GM18861 (cell line): ENCODE data around the gene PSAP.
"Not testable (repeated sequence)": the region's sequence is repeated elsewhere in the genome, so short reads cannot be mapped to it uniquely, and the experiment has no call there.

Source experiments
- ATAC-seq: cut with Tn5 transposase; IDR thresholded peaks from one replicate; pipeline ENCODE4 v1.9.1; 2021; ENCODE audit not compliant: unreplicated experiment

The PSAP gene

GRCh38 chr10:71850743-71851464 lies at the start of gene PSAP:
TSS of gene PSAP (minus strand) at chr10:71851251. CDS start at chr10:71851221, 30 bp downstream.
- ATAC-seq, result peak; percentile 91

DNA sequence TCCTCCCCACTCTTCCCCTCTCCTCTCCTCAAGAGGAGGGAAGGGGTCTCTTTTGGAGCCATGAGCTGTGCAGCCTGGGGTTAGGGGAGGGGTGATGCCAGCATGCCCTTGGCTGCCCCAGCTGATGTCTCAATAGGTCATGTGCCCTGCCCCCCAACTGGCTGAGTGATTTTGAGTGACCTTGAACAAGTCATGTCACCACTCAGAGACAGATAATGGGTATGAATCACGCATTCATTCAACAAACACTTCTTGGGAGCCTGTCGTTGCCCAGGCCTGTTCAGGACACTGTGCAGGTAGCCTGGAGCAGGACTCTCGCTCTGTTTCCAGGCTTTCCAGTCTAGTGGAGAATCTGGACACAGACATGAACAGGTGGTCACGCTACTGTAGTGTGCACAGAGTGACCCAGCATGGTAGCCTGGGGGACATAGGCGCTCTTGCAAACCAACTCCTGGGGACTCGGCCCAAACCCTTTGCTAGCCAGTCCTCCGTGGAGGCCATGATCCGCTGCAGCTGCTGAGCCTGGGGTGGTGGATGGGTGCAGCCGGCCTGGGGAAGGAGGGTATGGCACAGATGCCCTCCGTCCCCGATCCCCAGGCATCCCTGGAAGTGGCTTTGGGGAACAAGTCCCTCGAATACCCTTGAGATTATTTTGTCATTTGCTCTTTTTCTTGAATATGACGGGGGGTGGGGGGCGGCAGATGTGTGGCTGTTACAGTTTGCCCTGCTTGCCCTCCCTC lies 49.6 kb upstream of the PSAP start:
- ATAC-seq, result no peak

DNA sequence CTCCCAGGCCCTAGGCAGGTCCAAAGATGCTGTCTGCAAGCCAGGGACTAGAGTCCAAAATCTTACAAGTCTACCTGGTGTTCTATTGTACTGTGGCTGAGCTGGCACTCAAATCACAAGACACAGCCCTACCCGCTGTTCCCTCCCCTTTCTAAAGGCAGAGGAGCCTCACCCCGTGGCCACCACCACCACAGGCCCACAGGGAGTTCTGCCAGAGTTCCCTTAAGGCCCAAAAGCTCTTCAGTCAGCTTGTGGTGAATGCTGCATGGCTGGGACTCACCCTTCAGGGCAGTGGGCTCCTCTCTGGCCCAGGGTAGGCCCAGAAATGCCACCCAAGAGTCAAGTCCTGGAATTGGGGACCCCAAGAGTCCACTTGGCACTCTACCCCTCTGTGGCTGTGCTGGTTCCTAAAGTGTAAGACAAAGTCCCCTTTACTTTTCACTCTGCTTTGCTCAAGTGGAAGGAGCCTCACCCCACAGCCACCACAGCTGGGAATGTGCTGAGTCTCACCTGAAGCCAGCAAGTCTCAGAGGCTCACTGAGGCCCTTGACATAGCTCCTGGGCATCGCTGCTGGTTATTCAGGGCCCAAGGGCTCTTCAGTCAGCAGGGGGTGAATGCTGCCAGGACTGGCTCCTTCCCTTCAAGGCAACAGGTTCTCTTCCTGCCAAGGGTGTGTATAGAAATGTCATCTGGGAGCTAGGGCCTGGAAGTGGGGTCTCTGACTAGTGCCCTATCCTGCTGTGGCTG lies 48.8 kb upstream of the PSAP start:
- ATAC-seq, result no peak

GRCh38 chr10:71898346-71898745 lies 47.3 kb upstream of the PSAP start:
- not testable (repeated sequence) for ATAC-seq

DNA sequence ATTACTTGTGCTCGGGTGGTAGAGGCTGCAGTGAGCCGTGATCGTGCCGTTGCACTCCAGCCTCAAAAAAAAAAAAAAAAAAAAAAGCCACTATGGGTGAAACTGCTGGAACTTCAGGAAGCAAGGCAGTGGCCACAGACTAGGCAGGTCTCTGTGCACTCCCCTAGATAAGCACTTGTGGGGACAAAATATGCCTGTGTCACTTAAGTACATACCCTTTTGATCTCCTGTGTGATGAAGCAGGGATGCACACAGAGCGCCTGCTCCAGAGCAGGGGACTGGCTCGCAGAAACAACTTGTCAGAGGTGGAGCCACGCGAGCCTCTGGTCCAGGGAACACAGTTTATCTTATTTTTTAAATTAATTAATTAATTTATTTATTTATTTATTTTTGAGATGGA lies 42.9 kb upstream of the PSAP start:
- no peak for ATAC-seq

GRCh38 chr10:71893258-71893815 lies 42.3 kb upstream of the PSAP start:
- no peak for ATAC-seq

- ATAC-seq, result no peak
Observed at GRCh38 chr10:71891437-71891836, 40.4 kb upstream of the PSAP start.

GRCh38 chr10:71889388-71889987 lies 38.4 kb upstream of the PSAP start:
- no peak for ATAC-seq

- peak; percentile 87 for ATAC-seq
Observed at GRCh38 chr10:71888623-71889387, 37.8 kb upstream of the PSAP start.

- ATAC-seq, result no peak
Observed at GRCh38 chr10:71888248-71888622, 37.2 kb upstream of the PSAP start.

DNA sequence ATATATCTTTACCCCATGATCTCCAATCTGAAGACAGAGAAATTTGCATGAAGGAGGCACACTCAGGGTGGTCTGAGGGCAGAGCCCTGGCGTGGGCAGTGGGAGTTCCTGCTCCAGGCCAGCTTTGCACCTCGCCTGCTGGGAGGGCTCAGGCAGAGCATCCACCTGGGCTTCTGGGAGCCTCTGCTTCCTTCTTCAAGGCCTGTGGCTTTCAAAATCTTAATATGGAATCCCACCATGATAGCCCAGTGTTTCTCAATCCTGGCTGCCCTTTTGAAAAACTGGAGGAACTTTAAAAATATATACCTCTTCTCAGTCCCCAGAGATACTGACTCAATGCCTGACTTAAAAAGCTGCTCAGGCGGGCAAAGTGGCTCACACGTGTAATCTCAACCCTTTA lies 36.7 kb upstream of the PSAP start:
- no peak for ATAC-seq

GRCh38 chr10:71882813-71883659 lies 32.0 kb upstream of the PSAP start:
- ATAC-seq, result no peak

DNA sequence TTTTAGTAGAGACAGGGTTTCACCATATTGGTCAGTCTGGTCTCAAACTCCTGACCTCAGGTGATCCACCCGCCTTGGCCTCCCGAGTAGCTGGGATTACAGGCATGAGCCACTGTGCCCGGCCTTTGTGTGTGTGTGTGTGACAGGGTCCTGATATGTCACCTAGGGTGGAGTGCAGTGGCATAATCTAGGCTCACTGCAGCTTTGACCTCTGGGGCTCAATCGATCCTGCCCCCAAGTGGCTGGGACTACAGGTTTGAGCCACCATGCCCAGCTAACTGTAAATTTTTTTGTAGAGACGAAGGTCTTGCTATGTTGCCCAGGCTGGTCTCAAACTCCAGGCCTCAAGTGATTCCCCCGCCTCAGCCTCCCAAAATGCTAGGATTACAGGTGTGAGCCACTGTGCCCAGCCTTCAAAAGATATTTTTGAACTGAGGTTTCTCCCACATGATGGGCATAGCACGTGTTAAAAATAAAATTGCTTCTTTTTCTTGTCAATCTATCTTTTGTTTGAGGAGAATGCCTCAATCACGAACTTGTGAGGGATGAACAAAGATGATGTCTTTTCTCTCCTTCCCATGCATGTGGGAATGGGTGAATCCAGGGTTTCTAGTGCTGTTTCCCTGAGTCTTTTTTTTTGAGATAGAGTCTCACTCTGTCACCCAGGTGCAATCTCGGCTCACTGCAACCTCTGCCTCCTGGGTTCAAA lies 30.8 kb upstream of the PSAP start:
- ATAC-seq, result no peak

- not testable (repeated sequence) for ATAC-seq
Observed at GRCh38 chr10:71881307-71881624, 30.2 kb upstream of the PSAP start.

DNA sequence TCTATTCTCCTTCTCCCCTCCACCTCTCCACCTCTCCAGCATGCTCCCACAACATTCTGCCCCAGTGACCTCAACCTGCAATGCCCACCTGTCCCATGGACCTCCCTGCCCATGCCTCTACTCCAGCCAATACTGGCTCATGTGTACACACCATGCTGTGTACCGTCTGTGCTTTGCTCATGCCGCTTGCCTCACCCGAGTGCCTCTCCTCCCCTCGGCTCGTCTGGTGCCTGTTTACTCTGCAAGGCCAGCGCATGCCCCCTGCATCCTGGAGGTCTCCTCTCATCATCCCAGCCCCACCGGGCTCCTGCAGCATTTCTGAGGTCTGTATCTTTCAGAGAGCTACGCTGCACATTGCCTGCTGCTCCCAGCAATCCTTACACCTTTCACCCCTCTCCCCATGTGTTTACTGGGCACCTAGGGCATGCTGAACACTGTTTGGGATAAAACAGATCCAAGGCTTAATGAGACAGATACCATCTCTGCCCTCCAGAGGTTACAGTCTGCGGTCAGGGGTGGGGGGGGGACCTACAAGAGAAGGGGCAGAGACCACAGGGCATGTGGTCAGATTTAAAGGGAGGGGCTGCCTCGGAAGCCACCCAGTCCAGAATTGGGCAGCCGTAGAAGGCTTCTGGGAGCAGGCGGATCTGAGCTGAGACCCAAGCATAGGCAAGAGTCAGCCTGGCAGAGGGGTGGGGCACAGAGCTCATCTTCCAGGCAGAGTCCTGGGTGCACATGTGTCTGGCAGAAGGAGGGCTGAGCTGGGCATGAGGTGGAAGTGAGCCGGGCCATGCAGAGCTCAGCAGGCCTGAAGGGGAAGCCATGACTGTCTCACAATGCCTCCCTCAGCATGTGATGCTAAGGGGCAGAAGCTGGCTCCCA lies 29.6 kb upstream of the PSAP start:
- ATAC-seq, result no peak

DNA sequence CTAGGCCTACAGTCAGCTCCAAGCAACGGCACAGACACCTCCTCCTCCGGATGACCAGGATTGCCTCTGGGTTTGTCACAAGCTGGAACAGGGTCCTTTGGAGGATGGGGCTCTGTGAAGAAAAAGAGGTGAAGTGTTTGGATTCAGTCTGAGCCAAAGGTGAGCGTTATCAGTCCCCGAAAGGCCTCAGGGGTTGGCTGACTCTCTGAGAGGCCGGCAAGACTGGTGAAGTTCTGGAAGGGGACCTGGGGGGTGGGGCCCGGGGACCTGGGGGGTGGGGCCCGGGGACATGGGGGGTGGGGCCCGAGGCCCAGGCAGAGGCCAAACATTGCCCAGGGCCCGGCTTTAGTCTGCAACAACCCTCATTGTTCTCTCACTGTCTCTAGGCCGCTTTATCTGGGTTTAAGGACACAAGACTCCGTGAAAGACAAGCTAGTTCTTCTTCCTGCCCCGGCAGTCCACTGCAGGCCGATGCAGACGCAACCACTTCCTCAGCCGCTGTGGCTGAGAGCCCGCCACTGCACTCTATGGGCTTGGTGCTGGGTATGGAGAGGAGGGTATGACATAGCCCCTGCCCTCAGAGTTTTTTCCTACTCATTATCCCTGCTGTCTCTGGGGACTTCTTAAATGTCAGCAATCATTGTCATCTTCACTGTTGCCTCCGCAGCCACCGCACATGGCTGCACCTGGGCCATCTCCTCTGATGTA lies 27.4 kb upstream of the PSAP start:
- peak; percentile 65 for ATAC-seq

DNA sequence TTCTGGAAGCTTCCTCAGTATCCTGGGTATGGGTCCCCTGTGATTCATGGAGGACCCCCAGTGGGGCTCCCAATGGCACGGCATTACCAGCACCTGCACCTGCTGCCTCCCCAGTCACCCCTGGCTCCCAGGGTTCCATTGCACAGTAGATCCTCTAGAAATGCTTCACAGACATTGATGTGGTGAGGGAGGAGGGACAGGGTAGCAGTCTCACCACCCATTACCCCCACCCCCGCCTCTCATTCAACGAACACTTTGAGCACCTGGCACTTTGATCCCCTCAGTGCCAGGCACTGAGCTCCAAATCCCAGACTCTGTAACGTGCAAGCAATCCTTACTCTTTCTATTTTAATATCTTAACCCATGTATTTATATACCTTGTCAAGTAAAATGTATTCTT lies 26.8 kb upstream of the PSAP start:
- no peak for ATAC-seq
